NCI-H748 (cell line): ENCODE measurements around the gene TSPAN5.

Experiments used
- DNase-seq: peaks from one replicate; lab custom pipeline; 2025; ENCODE audit not compliant: unreplicated experiment; lab: John Stamatoyannopoulos, UW

The TSPAN5 gene

DNA sequence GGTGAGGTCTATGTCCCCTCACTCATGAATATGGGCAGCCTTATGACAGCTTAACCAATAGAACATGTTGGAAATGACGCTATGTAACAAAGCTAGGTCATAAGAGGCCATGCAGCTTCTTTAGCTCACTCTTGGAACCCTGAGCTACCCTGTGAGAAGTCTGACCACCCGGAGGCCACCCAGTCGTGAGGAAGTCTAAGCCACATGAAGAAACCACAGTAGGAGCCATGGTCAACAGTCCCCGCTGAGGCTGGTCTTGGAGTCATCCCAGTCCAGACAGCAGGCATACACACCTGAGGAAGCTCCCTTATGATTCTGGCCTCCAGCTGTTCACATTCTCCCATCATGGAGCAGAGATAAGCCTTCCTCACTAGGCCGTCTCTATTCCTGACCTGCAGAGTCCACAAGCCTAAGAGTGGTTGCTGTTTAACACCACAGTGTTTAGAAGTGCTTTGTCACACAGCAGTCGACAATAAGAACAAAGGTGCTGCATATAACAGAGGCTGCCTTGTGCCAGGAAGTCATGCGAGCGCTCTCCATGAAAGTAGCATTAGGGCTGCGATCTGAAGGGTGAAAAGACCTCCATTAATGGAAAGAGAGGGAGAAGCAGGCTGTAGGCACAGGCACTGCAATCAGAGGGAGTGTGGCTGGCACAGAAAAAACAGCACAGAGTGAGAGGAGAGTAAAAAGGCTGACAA lies 38.2 kb downstream of the TSPAN5 start:
- DNase-seq: no peak

DNA sequence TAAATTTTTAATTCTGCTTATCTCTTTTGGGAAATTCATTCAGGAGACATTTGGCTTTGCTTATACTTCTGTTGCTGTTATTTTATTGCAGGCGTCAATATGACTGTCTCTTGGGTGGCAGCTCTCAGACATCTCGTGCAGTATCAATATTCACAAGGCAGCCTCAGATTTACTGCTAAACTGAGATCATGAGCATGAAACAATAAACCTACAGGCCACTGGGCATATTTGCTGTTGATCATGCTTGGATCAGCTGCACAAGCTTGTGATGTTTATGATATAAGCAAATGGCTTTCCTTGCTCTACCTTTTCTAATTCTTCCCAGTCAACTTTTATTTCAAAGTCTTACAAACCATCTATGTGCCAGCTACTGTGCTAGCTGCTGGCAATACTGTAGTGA lies 39.2 kb downstream of the TSPAN5 start:
- DNase-seq: no peak

DNA sequence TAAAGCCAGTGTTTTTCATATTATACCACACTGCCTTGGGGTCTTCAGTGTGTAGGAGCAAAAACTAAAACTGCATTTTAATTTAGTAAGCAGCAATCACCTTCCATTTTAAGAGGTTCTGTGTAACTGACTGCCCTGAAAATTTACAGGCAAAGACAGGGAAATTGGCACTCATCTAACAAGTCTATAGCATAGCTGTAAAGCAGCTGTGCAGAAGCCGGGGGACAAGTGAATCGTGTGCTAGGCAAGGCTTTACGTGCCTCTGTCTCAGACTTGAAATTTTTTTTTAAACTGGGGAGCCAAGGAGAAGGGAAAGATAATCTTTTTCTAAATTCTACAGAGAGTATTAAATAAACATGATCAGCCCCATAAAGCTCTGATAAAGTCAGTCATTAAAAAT lies 39.7 kb downstream of the TSPAN5 start:
- DNase-seq: no peak

DNA sequence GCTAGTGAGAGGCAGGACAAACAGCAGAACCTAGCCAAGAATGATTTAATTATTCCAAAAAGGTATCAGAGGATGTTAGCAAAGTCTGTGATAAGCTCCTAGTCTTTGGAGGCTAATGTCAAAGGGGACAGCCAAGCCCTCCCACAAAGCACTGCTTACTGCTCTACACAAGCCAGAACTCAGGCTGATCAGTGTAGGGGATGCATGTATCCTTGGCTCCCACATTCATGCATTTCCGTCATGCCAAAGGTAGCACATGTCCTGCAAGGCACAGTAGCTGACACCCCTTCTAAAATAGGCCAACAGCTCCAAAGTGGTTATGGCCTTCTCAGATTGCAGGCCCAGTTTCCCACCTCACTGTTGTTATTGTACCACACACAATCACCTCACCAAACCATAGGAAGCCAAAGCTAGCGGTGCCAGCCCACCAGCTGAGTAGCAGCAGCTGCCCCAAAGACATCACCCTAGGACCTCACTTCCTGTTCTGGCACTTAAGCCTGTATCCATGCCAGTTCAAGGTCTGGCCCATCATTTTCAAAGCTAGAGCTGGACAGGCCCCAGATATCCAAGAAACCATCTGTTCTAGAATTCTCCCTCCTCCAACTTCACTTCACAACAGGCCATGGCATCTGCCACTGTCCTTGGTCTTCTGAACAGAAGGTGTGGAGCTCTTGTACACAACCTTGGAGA lies 40.9 kb downstream of the TSPAN5 start:
- DNase-seq: no peak

DNA sequence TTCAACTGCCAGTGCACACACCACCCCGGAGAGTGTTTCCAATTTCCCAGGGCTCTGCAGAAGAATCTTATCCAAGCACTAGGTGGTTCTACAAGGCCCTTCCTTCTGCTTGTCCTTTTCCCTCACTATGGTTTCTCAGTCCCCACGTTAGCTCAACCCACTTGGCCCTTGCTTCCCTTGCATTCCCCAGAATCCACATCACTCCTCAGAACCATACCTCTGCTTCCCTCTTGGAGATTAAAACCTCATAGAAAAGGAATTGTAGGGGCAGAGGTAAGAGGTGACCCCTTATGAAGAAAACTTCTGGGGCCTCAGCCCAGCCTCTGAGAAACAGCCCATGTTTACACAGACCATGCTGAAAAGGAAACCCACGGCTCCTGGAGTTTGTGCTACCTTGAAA lies 42.4 kb downstream of the TSPAN5 start:
- DNase-seq: no peak

DNA sequence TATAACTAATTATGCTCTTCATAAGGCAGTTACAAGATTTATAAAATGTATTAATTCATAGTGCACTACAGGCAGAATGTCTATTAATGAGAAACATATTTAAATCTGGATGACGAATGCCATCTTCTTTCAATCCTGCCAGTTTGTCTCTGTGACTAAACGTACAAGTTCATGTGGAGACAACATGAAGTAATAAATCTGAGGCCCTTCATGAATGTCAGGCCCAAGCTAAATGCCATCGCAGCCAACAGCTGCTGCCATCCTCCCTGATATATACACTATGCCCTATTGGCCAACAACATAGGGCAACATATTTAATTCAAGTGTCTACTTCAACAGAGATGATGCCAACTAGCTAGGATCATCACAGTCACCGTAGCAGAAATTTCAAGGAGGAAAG lies 43.7 kb downstream of the TSPAN5 start:
- DNase-seq: no peak

DNA sequence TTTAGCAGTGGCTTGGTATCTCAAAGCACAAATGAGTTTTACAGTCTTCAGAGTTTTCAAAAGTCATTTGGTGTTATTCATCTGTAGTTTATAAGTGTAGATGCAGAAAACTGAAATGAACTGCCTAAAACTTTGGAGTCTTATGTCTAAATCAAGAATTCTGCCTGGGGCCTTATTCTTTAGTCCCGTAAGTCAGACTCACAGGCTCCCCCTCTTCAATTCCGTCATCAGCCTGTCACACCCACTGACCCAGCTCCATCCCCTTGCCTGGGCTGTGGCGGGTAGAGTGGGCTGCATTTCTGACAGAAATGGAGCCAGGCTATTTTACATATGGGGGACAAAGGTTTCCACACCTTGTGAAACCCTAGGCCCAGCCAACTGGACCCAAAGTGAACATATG lies 44.3 kb downstream of the TSPAN5 start:
- no peak for DNase-seq

DNA sequence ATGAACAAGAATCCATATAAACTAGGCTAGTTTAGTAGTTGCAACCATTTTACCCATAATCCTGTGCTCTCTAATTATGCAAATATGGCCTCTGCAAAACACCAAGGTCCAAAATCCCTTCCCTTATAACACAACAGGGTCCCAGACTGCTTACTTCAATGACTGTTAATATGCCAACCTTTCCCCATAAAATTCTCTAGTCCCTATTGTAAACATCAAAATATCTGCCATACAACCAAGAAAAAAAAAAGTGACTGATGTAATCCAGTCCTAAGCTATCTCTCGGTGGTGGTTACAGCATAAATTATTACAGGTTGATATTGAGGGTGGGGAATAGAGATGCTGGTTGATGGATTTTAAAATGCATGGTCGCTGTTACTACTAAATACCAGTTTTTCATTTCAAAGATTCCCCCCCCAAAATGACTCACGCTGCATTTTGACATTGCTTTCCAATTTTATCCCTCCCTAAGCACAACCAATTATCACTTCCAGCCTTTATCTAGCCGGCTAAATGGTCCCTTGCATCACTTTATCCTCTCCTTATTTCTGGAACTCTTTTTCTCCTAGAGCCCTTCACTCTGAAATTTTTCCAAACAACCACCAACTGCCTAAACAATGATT lies 44.8 kb downstream of the TSPAN5 start:
- DNase-seq: no peak

DNA sequence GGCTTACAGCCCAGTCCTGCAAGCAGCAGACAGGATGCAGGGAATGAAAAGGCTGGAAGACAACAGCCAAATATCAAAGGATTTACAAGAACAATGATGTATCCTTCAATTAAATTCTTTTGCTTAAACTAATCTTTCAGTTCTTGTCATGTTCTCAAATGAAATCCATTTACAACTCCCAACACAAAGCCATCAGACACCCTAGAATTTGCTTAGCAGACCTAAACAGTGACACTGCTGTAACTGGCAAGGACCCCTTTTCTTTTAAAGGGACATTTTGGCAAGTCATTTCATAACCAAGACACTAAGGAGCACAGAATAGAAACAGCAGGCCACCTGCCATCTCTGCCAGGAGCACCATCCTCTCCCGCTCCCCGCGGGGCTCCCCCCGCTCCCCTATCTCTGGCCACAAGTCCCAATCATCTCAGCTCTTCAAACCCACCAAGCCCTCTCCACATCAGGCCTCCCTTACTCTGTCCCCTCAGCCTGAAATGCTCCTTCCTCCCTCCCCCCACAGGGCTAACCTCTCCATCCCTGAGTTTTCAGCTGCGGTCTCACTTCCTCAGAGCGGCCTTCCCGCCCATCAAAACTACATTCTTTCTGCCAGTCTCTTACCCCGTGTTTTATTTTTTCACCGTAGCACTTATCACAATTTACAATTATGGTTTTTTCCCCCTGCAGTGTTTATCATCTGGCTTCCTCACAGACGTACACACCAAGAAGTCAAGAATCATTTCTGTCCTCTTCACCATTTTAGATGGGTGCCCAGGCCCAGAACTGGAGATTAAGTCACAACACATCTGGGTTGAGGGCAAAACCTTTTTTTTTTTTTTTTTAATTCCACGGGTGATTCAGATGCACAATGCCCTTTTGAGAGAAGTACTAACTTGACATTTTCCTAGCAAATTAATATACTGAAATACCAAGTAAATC lies 45.8 kb downstream of the TSPAN5 start:
- DNase-seq: no peak

DNA sequence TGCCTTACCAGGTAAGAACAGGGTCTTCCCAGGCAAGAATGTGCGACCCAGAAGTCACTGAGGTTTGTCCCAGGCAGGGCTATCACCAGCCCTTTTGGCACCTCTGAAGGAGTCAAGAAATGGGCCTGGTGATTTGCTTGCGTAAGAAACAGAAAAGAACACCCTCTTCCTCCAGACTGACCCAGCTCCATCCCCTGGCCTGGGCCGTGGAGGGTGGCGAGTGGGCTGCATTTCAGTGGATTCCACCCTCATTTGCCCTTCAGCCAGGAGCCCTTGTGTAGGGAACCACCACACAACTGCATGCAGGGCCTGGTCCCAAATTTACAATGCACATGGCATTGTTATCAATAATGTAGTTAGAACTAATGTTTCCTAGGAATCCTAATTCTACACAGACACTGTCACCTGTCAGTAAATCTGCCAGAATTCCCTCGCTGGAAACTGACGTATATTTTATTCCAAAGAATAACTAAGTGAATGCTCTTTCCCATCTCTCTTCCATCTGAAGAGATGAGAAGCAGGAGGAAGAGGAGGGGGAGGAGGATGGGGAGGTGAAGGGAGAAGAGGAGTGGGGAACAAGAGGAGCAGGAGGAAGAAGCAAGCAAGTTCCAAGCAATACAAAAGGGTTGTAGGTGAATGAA lies 46.6 kb downstream of the TSPAN5 start:
- no peak for DNase-seq

DNA sequence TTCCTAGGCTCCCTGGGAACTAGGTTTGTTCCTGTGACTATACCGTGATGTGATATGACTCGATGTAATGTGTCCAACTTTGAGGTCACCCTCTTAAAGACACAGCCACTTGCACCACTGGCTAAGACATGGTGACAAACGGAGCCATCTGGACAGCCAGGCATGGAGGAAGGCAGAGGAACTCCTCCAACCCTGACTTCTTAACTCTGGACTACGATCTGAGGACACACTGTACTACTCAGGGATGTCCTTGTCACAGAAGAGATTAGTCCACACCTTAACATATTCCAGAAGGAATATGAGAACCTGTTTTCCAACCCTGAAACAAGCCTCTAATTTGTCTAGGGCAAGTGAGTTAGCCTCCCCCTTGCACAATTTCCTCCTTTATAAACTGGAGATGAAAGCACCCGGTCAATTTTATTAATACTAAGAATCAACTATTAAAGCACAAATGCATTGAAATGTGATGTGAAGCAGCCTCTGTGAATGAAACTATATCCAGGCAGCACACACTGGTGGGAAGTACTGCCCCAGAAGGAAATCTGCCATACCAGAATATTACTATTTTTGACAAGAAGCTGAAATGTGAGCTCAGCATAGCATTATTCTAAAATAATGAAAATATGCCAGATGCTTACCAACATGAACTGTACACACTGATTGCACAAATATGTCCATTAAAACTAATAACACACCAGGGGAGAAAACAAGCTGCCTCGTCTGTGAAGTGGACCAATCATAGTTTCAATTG lies 47.3 kb downstream of the TSPAN5 start:
- no peak for DNase-seq

DNA sequence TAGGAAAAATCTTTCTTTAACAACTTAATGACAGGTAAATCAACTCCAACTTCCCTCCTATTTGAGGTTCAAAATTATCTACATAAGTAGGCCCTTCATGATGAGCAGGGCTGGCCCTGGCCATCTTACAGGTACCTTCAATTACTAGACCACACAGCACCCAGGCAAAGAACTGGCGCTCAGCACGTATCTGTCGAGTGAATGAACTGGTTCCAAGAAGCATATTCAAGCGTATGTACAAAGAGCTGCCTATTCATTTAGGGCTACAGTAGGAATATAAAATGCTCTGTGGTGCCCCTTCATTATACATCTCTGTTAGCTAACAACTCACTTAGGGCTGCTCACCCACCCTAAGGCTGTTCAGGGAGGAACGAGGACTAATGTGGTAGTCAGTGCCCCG lies 48.0 kb downstream of the TSPAN5 start:
- DNase-seq: no peak

DNA sequence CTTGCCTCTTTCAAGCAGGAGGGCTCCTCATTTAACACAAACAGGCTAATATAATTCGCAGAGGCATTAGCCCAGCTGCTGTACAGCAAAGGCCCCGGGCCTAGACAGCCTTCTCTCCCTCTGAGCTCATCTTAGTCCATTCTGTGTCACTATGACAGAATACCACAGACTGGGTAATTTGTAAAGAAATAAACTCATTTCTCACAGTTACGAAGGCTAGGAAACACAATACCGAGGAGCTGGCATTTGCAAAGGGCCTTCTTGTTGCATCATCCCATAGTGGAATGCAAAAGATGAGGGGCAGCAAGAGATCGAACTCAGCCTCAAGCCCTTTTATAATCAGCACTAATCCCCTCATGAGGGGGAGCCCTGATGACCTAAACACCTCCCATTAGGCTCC lies 48.5 kb downstream of the TSPAN5 start:
- DNase-seq: no peak

DNA sequence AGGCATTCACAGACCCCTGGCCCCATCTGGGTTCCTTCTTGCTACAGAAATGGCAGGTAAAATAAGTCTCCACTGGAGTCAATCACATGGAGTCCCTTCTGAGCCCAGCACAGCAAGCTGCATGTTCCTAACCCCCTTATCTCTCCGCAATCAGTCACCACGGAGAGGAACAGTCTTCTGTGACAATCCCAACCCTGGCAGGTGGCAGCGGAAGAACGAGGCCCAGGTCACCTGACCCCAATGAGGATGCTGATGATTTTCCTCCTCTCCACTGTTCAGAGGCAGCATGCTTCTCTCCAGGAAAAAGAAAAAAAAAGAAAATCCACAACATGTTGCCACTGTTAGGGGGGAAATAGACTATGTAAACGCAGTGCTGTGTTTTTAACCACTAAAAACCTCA lies 50.1 kb downstream of the TSPAN5 start:
- no peak for DNase-seq

DNA sequence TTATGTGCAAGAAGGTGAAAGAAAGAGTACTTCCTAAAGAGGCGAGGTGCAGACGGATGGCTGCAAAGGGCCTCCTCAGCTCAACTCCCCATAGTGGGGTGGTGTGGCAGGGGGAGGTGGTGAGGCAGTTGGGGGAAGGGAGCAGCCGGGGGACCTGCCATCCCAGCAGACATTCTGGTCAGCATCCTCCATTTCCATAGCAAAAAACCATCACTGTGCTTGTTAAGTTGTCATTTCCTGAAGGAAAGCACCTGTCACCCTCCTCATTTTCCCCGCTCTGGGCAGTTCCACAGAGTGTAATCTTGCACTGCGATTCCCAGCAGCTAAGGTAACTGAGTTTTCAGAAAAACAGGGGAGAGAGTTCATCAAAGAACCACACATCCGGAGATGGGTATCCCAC lies 51.5 kb downstream of the TSPAN5 start:
- DNase-seq: no peak

DNA sequence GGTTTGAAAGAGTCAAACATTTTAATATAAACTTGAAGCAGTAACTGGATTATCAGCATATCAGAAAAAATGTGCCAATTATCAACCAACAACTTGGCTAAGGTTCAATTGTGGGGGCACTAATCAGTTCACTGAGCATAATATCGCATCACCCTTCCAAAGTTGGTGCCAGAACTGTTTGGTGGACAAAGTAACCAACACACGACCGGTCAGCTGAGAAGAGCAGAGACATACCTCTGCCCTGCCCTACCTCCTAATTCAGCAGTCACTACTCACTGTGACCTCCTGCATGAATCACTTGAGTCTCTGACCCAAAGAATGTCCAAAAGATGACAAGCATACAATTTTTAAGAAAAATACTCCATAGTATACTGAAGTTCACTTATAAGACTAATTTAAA lies 53.2 kb downstream of the TSPAN5 start:
- DNase-seq: no peak

DNA sequence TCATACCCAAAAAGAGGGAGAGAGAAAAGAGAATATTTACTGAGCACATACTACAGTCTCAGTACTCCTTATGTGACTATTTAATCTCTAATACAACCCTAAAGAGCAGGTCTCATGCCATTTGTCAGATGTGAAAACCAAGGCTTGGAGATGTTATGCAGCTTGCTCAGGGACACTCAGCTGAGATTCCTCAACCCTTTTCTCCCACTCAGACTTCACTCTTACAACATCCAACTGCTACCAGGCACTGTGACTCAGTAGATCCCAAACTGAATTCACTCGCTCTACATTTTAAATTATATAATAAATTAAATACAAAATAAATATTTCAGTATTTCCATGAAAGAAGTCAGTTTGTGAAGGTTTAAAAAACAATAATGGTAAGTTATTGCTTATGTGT lies 53.7 kb downstream of the TSPAN5 start:
- no peak for DNase-seq

DNA sequence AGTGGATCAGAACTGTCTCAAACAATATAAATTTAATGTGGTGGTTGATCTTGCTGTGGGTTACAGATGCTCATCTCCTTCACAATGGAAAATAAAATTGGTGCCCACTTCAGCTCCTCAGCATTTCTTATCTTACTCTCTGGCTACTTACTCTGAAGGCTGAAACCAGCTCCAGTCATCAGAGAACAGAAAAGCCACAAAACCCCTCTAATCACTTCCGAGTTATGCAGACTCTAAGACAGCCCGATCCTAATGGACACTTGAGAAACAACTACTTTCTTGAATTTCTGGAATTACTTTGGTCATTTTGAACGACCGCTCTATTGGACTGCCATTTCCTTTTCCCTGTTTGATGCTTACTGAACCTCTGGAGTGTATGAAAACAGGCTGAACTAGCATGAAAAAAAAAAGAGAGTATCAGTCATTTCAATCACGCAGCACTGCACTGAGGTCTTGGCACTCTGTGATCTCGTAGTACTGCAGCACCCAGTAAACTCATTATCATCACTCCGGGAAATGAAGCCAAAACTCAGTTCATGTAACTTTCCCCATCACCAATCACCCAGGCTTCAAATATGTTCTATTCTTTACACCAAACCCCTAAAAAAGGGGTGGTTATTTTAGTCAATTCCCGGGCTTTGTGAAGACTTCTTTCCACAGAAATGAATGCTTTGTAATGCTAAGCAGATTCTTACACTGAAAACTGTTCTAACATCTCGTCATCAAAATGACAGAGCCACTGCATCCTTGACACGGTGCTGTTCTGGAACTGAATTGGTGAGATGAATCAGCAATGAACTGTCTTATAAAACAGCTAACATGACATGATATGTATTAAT lies 54.5 kb downstream of the TSPAN5 start:
- no peak for DNase-seq

DNA sequence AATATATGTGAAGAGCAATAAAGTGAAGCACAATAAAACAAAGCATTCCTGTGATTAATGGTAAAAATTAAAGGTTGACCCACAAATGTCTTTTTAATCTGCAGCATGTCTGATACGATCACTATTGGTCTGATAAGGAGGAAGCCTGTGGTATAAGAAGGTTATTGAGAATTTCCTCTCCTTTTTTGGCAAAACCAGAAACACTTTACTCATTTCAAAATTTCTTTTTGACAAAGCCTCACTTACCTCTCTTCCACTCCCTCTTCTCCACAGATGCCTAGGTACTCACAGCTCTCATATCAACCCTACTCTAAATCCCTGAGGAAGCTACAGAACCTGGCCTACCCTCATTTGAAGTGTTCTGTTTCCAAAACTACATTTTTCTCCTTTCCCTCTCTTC lies 56.1 kb downstream of the TSPAN5 start:
- no peak for DNase-seq
